GM23338 (cell line): ENCODE results near the gene AGAP1. TPM values are rescaled to one million over a fixed set of nuclear protein-coding genes. Genes with fewer than 3 reads are reported as not detected.

Experiments
- ATAC-seq: fragments of 200-7000 bp; cut with Tn5 transposase; 3 replicates; pipeline ENCODE4 v1.9.1; 2020
- DNase-seq: peaks from one replicate; pipeline ENCODE4 v3.0.0-alpha.2; 2015; ENCODE audit warnings: low spot score
- H2AFZ ChIP-seq: fragments of 200-600 bp; sonication (generic); 2 replicates; pipeline ENCODE4 v1.8.0; 2016; ENCODE audit warnings: antibody characterized with exemption, mild to moderate bottlenecking, moderate library complexity
- H3F3A ChIP-seq: fragments of 200-600 bp; sonication (generic); replicated peaks from 2 replicates; pipeline ENCODE4 v1.8.0; 2017; ENCODE audit warnings: antibody characterized with exemption, mixed run types, low read depth
- H3K27ac ChIP-seq: fragments of 200-600 bp; sonication (generic); 2 replicates; pipeline ENCODE4 v1.6.1; 2016; ENCODE audit warnings: low read depth
- H3K27me3 ChIP-seq: fragments of 200-600 bp; sonication (generic); 2 replicates; pipeline ENCODE4 v1.8.0; 2016; ENCODE audit warnings: mild to moderate bottlenecking, mixed run types, moderate library complexity; ENCODE audit not compliant: insufficient read depth
- H3K36me3 ChIP-seq: fragments of 200-600 bp; sonication (generic); 2 replicates; pipeline ENCODE4 v1.8.0; 2016; ENCODE audit warnings: mild to moderate bottlenecking; ENCODE audit not compliant: insufficient read depth
- H3K4me1 ChIP-seq: fragments of 200-600 bp; sonication (generic); 2 replicates; pipeline ENCODE4 v1.8.0; 2016; ENCODE audit warnings: mild to moderate bottlenecking, moderate library complexity; ENCODE audit not compliant: insufficient read depth
- H3K4me2 ChIP-seq: fragments of 200-600 bp; sonication (generic); 2 replicates; pipeline ENCODE4 v1.7.1; 2017; ENCODE audit warnings: mixed run types
- H3K4me3 ChIP-seq: fragments of 200-600 bp; sonication (generic); 2 replicates; pipeline ENCODE4 v1.6.1; 2016; ENCODE audit warnings: mixed run types
- H3K79me2 ChIP-seq: fragments of 200-600 bp; sonication (generic); replicated peaks from 2 replicates; pipeline ENCODE4 v1.8.0; 2017; ENCODE audit warnings: mild to moderate bottlenecking; ENCODE audit not compliant: insufficient read depth
- H3K9me2 ChIP-seq: fragments of 200-600 bp; sonication (generic); 2 replicates; pipeline ENCODE4 v1.8.0; 2017; ENCODE audit not compliant: insufficient read depth
- H4K20me1 ChIP-seq: fragments of 200-600 bp; sonication (generic); replicated peaks from 2 replicates; pipeline ENCODE4 v1.8.0; 2017; ENCODE audit warnings: mild to moderate bottlenecking; ENCODE audit not compliant: insufficient read depth
- H3K27ac Mint-ChIP-seq: 2 replicates; pipeline ENCODE4 v1.8.0; 2020; ENCODE audit warnings: inconsistent platforms, mild to moderate bottlenecking, moderate library complexity, mixed read lengths
- H3K27me3 Mint-ChIP-seq: 3 replicates; pipeline ENCODE4 v1.8.0; 2022; ENCODE audit warnings: low read depth, mild to moderate bottlenecking, moderate library complexity, mixed read lengths, inconsistent platforms; ENCODE audit not compliant: insufficient read depth, poor library complexity
- H3K36me3 Mint-ChIP-seq: 3 replicates; pipeline ENCODE4 v1.8.0; 2021; ENCODE audit warnings: low read depth, mild to moderate bottlenecking, inconsistent platforms, moderate library complexity, mixed read lengths
- H3K4me1 Mint-ChIP-seq: 3 replicates; pipeline ENCODE4 v1.8.0; 2020; ENCODE audit warnings: mild to moderate bottlenecking, inconsistent platforms, mixed read lengths
- H3K4me3 Mint-ChIP-seq: 3 replicates; pipeline ENCODE4 v1.8.0; 2021; ENCODE audit warnings: moderate library complexity, mild to moderate bottlenecking, inconsistent platforms, mixed read lengths
- H3K9me3 Mint-ChIP-seq: 3 replicates; pipeline ENCODE4 v1.8.0; 2020; ENCODE audit warnings: moderate library complexity, mild to moderate bottlenecking, inconsistent platforms, mixed read lengths
- CREB1 ChIP-seq: fragments of 250-450 bp; sonication (Bioruptor Pico); IDR thresholded peaks from 2 replicates; pipeline ENCODE4 v1.5.0; 2020; ENCODE audit warnings: low read depth, mild to moderate bottlenecking, moderate library complexity
- EZH2 ChIP-seq: fragments of 200-600 bp; sonication (generic); IDR thresholded peaks from one replicate; pipeline ENCODE4 v1.8.0; 2017; ENCODE audit warnings: antibody characterized with exemption, mild to moderate bottlenecking, low read depth; ENCODE audit not compliant: unreplicated experiment
- EZH2phosphoT487 ChIP-seq: fragments of 200-600 bp; sonication (generic); IDR thresholded peaks from one replicate; pipeline ENCODE4 v1.8.1; 2018; ENCODE audit warnings: antibody characterized with exemption; ENCODE audit not compliant: unreplicated experiment
- JUNB ChIP-seq: IDR thresholded peaks from one replicate; pipeline ENCODE4 v1.6.1; 2016; ENCODE audit warnings: antibody characterized with exemption; ENCODE audit not compliant: unreplicated experiment
- NANOG ChIP-seq: IDR thresholded peaks from 2 replicates; pipeline ENCODE4 v1.6.1; 2016; ENCODE audit warnings: antibody characterized with exemption, borderline replicate concordance
- POLR2AphosphoS5 ChIP-seq: IDR thresholded peaks from 2 replicates; pipeline ENCODE4 v1.6.1; 2016; ENCODE audit warnings: antibody characterized with exemption, low read depth
- STAT1 ChIP-seq: IDR thresholded peaks from one replicate; pipeline ENCODE4 v1.6.1; 2016; ENCODE audit warnings: antibody characterized with exemption; ENCODE audit not compliant: unreplicated experiment
- ZNF114 ChIP-seq: fragments of 250-450 bp; sonication (Bioruptor Pico); IDR thresholded peaks from 2 replicates; pipeline ENCODE4 v1.5.0; 2020; ENCODE audit warnings: mild to moderate bottlenecking, moderate library complexity
- ZNF331 ChIP-seq: fragments of 250-450 bp; sonication (Bioruptor Pico); IDR thresholded peaks from 2 replicates; pipeline ENCODE4 v1.5.0; 2020; ENCODE audit warnings: low read depth, mild to moderate bottlenecking, moderate library complexity
- polyA plus RNA-seq: library from polyadenylated mRNA; unstranded; fragments of >200 nt; fragmentation: Nextera tagmentation; extraction: Ambion mirVana; gene quantifications from 2 replicates; pipeline ENCODE4 v1.2.1, GENCODE V29; 2016
- total RNA-seq: library from RNA; depleted of rRNA; stranded (reverse); fragments of >200 nt; shearing (Covaris generic); gene quantifications from 2 replicates; pipeline ENCODE4 v1.2.3, GENCODE V29; 2014
- TF ChIP-seq, protein P1 (sequence below), 2 experiments: fragments of 200-600 bp in 1 of 2; sonication (generic) in 1 of 2; conservative IDR thresholded peaks; 2 replicates each; pipeline versions ENCODE4 v1.5.1 to v1.6.1; 2016 to 2017; ENCODE audit warnings: antibody characterized with exemption in 2 of 2, low read depth in 2 of 2, mild to moderate bottlenecking in 2 of 2, moderate library complexity in 1 of 2
- TF ChIP-seq, protein P2 (sequence below): IDR thresholded peaks from 2 replicates; pipeline ENCODE4 v1.6.1; 2016; ENCODE audit warnings: antibody characterized with exemption
- TF ChIP-seq, protein P3 (sequence below): IDR thresholded peaks from one replicate; pipeline ENCODE4 v1.6.1; 2018; ENCODE audit warnings: antibody characterized with exemption; ENCODE audit not compliant: unreplicated experiment
- TF ChIP-seq, protein P4 (sequence below): fragments of 250-450 bp; sonication (Bioruptor Pico); IDR thresholded peaks from 2 replicates; pipeline ENCODE4 v1.5.0; 2020; ENCODE audit warnings: mild to moderate bottlenecking, moderate library complexity

Gene AGAP1
- total and polyA plus RNA-seq, 2 experiments from 2014 or later = 13.3 to 27.9 TPM

DNA sequence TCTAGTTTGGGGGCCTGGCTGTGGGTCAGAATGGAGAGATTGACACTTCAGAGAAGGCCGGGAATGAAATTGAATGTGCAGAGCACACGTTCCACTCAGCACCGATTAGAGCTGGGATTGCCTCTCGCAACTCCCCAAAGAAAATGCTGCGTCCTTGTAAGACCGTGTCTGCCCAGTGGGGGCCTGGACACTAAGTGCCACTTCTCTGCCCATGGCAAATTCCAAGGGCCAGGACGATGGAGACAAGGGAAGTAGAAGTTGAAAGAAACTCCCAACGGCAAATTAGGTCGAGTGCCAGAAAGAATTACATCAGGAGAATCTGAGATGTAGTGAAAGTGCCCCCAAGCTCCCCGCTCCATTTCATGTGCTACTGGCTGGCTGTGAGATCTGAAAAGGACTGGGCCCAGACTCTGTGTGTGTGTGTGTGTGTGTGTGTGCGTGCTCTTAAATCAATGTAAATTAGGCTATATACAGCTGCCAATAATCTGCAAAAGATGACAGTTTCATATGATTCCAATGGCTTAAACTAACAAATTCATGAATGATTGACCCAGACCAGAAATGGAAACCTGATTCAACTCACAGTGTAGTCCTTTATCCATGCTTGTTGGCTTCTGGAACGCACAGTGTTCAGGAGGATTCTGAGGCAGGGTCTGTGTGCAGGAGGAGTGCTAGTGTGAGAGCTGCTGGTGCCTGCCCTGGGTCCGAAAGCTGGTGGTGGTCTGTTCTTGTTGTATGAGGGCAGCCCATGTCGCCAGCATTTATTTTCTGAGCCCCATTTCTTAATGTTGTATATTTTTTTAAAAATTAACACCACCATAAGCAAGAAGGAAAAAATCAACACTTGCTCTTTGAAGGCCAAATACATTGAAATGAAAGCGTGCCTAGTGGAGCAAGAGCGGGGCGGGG, 234.3 kb downstream of the AGAP1 start:
- no peak overlapping the region for H3K4me3 ChIP-seq
- ATAC-seq (no peak), DNase-seq (no peak)
- no peaks in the 10 kb centered on the region for H3F3A ChIP-seq
- no peak overlapping the region for H2AFZ ChIP-seq
- no peak overlapping the region for H3K4me3 Mint-ChIP-seq
- TF ChIP-seq, protein P1, sequence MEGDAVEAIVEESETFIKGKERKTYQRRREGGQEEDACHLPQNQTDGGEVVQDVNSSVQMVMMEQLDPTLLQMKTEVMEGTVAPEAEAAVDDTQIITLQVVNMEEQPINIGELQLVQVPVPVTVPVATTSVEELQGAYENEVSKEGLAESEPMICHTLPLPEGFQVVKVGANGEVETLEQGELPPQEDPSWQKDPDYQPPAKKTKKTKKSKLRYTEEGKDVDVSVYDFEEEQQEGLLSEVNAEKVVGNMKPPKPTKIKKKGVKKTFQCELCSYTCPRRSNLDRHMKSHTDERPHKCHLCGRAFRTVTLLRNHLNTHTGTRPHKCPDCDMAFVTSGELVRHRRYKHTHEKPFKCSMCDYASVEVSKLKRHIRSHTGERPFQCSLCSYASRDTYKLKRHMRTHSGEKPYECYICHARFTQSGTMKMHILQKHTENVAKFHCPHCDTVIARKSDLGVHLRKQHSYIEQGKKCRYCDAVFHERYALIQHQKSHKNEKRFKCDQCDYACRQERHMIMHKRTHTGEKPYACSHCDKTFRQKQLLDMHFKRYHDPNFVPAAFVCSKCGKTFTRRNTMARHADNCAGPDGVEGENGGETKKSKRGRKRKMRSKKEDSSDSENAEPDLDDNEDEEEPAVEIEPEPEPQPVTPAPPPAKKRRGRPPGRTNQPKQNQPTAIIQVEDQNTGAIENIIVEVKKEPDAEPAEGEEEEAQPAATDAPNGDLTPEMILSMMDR (conservative IDR thresholded peaks at IDR 0.05; ENCODE audit: low read depth in 2 of 2) = no peak
- TF ChIP-seq, protein P2, sequence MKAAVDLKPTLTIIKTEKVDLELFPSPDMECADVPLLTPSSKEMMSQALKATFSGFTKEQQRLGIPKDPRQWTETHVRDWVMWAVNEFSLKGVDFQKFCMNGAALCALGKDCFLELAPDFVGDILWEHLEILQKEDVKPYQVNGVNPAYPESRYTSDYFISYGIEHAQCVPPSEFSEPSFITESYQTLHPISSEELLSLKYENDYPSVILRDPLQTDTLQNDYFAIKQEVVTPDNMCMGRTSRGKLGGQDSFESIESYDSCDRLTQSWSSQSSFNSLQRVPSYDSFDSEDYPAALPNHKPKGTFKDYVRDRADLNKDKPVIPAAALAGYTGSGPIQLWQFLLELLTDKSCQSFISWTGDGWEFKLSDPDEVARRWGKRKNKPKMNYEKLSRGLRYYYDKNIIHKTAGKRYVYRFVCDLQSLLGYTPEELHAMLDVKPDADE = no peak
- TF ChIP-seq ZNF331 (no peak), CREB1 (no peak), ZNF114 (CRISPR knock-in tag) (no peak), NANOG (no peak), EZH2 (no peak), JUNB (no peak), EZH2phosphoT487 (no peak), POLR2AphosphoS5 (no peak), STAT1 (no peak)
- TF ChIP-seq, protein P3, sequence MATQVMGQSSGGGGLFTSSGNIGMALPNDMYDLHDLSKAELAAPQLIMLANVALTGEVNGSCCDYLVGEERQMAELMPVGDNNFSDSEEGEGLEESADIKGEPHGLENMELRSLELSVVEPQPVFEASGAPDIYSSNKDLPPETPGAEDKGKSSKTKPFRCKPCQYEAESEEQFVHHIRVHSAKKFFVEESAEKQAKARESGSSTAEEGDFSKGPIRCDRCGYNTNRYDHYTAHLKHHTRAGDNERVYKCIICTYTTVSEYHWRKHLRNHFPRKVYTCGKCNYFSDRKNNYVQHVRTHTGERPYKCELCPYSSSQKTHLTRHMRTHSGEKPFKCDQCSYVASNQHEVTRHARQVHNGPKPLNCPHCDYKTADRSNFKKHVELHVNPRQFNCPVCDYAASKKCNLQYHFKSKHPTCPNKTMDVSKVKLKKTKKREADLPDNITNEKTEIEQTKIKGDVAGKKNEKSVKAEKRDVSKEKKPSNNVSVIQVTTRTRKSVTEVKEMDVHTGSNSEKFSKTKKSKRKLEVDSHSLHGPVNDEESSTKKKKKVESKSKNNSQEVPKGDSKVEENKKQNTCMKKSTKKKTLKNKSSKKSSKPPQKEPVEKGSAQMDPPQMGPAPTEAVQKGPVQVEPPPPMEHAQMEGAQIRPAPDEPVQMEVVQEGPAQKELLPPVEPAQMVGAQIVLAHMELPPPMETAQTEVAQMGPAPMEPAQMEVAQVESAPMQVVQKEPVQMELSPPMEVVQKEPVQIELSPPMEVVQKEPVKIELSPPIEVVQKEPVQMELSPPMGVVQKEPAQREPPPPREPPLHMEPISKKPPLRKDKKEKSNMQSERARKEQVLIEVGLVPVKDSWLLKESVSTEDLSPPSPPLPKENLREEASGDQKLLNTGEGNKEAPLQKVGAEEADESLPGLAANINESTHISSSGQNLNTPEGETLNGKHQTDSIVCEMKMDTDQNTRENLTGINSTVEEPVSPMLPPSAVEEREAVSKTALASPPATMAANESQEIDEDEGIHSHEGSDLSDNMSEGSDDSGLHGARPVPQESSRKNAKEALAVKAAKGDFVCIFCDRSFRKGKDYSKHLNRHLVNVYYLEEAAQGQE = no peak
- TF ChIP-seq, protein P4, sequence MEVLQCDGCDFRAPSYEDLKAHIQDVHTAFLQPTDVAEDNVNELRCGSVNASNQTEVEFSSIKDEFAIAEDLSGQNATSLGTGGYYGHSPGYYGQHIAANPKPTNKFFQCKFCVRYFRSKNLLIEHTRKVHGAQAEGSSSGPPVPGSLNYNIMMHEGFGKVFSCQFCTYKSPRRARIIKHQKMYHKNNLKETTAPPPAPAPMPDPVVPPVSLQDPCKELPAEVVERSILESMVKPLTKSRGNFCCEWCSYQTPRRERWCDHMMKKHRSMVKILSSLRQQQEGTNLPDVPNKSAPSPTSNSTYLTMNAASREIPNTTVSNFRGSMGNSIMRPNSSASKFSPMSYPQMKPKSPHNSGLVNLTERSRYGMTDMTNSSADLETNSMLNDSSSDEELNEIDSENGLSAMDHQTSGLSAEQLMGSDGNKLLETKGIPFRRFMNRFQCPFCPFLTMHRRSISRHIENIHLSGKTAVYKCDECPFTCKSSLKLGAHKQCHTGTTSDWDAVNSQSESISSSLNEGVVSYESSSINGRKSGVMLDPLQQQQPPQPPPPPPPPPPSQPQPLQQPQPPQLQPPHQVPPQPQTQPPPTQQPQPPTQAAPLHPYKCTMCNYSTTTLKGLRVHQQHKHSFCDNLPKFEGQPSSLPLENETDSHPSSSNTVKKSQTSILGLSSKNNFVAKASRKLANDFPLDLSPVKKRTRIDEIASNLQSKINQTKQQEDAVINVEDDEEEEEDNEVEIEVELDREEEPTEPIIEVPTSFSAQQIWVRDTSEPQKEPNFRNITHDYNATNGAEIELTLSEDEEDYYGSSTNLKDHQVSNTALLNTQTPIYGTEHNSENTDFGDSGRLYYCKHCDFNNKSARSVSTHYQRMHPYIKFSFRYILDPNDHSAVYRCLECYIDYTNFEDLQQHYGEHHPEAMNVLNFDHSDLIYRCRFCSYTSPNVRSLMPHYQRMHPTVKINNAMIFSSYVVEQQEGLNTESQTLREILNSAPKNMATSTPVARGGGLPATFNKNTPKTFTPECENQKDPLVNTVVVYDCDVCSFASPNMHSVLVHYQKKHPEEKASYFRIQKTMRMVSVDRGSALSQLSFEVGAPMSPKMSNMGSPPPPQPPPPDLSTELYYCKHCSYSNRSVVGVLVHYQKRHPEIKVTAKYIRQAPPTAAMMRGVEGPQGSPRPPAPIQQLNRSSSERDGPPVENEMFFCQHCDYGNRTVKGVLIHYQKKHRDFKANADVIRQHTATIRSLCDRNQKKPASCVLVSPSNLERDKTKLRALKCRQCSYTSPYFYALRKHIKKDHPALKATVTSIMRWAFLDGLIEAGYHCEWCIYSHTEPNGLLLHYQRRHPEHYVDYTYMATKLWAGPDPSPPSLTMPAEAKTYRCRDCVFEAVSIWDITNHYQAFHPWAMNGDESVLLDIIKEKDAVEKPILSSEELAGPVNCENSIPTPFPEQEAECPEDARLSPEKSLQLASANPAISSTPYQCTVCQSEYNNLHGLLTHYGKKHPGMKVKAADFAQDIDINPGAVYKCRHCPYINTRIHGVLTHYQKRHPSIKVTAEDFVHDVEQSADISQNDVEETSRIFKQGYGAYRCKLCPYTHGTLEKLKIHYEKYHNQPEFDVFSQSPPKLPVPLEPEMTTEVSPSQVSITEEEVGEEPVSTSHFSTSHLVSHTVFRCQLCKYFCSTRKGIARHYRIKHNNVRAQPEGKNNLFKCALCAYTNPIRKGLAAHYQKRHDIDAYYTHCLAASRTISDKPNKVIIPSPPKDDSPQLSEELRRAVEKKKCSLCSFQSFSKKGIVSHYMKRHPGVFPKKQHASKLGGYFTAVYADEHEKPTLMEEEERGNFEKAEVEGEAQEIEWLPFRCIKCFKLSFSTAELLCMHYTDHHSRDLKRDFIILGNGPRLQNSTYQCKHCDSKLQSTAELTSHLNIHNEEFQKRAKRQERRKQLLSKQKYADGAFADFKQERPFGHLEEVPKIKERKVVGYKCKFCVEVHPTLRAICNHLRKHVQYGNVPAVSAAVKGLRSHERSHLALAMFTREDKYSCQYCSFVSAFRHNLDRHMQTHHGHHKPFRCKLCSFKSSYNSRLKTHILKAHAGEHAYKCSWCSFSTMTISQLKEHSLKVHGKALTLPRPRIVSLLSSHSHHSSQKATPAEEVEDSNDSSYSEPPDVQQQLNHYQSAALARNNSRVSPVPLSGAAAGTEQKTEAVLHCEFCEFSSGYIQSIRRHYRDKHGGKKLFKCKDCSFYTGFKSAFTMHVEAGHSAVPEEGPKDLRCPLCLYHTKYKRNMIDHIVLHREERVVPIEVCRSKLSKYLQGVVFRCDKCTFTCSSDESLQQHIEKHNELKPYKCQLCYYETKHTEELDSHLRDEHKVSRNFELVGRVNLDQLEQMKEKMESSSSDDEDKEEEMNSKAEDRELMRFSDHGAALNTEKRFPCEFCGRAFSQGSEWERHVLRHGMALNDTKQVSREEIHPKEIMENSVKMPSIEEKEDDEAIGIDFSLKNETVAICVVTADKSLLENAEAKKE (CRISPR knock-in tag) = no peak
- no peaks in the 10 kb centered on the region for H3K27me3 ChIP-seq
- peak overlapping the region; percentile 43 for H3K27ac Mint-ChIP-seq
- no peaks in the 10 kb centered on the region; the same call in 1 of the 2 replicates for H3K79me2 ChIP-seq
- H3K36me3 Mint-ChIP-seq = no peaks in the 10 kb centered on the region; the same call in 2 of the 3 replicates
- H3K4me1 ChIP-seq = peaks cover 30% of the 10 kb centered on the region
- H3K27ac ChIP-seq = no peak overlapping the region
- peaks cover 3% of the 10 kb centered on the region; the same call in 1 of the 2 replicates for H4K20me1 ChIP-seq
- H3K9me3 Mint-ChIP-seq = no peaks in the 10 kb centered on the region
- H3K4me1 Mint-ChIP-seq = peaks cover 54% of the 10 kb centered on the region
- no peak overlapping the region for H3K4me2 ChIP-seq
- no peaks in the 10 kb centered on the region for H3K36me3 ChIP-seq
- H3K27me3 Mint-ChIP-seq = peaks cover 4% of the 10 kb centered on the region
- 0 out of 2 replicates have a peak, but pooled peaks cover 2% of the 10 kb centered on the region for H3K9me2 ChIP-seq
